ENCODE measurements around the gene OR10K2.

Gene OR10K2

GRCh38 chr1:158426137-158426536 is at the start of gene OR10K2:
TSS of gene OR10K2 (minus strand) at chr1:158426237. CDS start at chr1:158420866, 5,371 bp downstream.
- no peak for TF ChIP-seq CTCF (IDR thresholded peaks at IDR 0.05)

GRCh38 chr1:158471920-158472319 is 45.9 kb upstream of the OR10K2 start, which contains the start of gene OR10R2:
TSS of gene OR10R2 (plus strand) at chr1:158472220. CDS start at chr1:158472326, 106 bp downstream.
- TF ChIP-seq CTCF (IDR thresholded peaks at IDR 0.05): no peak

- TF ChIP-seq CTCF (IDR thresholded peaks at IDR 0.05): no peak
Measured at GRCh38 chr1:158461534-158461933, 35.5 kb upstream of the OR10K2 start, which contains the start of gene OR10K1. TSS of gene OR10K1 (plus strand) at chr1:158461834. CDS start at chr1:158465562, 3,728 bp downstream.

- no peak for TF ChIP-seq CTCF (IDR thresholded peaks at IDR 0.05)
Measured at GRCh38 chr1:158458263-158458662, 32.2 kb upstream of the OR10K2 start.

GRCh38 chr1:158457246-158457645 is 31.2 kb upstream of the OR10K2 start:
- TF ChIP-seq CTCF (IDR thresholded peaks at IDR 0.05): no peak

GRCh38 chr1:158454537-158454936 is 28.5 kb upstream of the OR10K2 start:
- no peak for TF ChIP-seq CTCF (IDR thresholded peaks at IDR 0.05)

- TF ChIP-seq CTCF (IDR thresholded peaks at IDR 0.05): no peak
Measured at GRCh38 chr1:158445376-158445775, 19.3 kb upstream of the OR10K2 start.

GRCh38 chr1:158434741-158435140 is 8.7 kb upstream of the OR10K2 start:
- TF ChIP-seq CTCF (IDR thresholded peaks at IDR 0.05): no peak

Measured in LNCAP (cell line).